HG03520 (cell line): ENCODE results near the gene CXCR6.

ENCODE experiments used
- ATAC-seq: cut with Tn5 transposase; IDR thresholded peaks from one replicate; pipeline ENCODE4 v1.9.1; 2021; ENCODE audit warnings: mild to moderate bottlenecking, moderate library complexity; ENCODE audit not compliant: unreplicated experiment

The CXCR6 gene

GRCh38 chr3:45943207-45943846, at the start of gene CXCR6:
CXCR6 (plus strand) TSS chr3:45943464; CDS start chr3:45946482, 3,018 bp downstream.
- ATAC-seq: no peak

GRCh38 chr3:45894015-45894414, 49.2 kb upstream of the CXCR6 start:
- ATAC-seq: no peak

- ATAC-seq: no peak
Measured at GRCh38 chr3:45895686-45896468, 47.4 kb upstream of the CXCR6 start.

- ATAC-seq: no peak
Measured at GRCh38 chr3:45896956-45897355, 46.3 kb upstream of the CXCR6 start.

DNA sequence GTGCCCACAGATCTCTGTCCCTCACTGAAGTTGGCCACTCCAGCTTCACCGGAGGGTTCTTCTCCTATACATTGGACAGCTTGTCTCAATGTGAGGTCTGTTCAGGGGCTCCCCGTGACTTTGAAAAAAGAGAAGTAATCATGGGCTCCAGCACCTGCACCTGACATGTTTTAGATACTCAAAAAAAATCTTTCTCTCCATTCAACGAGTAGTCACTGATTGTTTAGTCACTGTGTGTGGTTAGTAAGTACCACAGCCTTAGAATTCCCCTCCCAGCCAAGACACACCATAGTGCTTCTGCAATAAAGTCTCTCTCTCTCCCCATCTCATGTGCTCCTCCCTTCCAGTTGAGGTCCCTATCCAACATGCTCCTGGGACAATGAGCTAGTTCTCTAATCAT, 38.3 kb upstream of the CXCR6 start:
- ATAC-seq: no peak

DNA sequence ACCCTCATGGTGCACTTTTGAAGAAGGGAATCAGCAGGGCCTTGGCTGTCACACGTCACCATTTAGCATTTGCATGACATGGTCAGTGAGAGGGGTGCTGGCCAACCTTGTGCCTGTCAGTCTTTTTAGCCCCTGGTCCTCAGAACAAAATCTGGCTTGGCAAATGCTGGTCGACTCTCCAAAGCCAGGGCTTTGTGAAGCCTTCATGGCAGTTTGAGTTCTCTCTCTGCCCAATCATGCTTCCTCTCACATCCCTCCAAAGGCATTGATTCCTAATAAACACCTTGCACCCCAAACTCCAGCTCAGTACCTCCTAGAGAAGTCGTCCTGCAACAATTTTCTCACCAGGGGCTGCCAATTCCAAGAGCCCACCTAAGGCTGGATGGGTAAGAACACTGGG, 37.5 kb upstream of the CXCR6 start:
- ATAC-seq: no peak

GRCh38 chr3:45906681-45907407, 36.4 kb upstream of the CXCR6 start:
- ATAC-seq: no peak

DNA sequence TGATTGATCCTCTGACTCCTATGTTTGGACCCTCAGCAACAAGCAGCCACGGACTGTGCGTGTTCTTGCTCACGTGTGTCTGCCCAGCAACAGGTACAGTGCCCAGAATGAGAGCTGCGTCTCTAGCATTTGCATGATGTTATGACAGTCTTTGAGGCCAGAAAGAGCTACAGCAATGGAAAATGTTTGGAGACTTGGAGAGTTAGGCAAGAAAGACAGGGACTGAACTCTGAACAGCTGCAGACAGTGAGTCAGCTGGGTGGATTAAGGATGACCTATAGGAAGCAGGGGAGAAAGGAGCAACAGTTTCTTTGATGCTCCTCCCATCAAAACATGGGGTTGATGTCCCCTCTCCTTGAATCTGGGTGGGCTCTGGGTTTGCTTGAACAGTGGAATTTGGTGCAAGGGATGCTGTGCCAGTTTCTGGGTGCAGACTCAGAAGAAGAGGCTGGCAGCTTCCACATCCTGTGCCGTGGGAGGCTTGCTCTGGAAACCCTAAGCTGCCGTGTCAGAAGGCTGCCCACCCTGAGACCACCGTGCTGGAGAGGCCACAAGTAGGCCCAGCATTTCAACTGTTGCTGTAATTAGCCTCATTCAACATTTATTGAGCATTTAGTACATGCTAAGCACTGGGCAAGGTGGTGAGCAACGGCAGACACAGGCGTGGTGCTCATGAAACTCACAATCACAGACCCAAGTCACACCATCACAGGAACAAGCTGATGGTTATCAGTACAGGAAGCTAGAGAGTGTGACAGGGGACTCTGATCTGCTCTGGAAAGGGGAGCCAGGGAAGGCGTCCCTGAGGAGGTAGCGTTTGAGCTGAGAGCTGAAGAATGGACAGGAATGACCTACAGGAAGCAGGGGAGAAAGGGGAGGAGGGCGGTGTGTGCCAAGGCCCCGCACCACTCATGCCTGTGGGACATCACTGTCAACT, 35.2 kb upstream of the CXCR6 start:
- ATAC-seq: no peak

- no peak for ATAC-seq
Measured at GRCh38 chr3:45908761-45909160, 34.5 kb upstream of the CXCR6 start.

- no peak for ATAC-seq
Measured at GRCh38 chr3:45909542-45909941, 33.7 kb upstream of the CXCR6 start.

- no peak for ATAC-seq
Measured at GRCh38 chr3:45910892-45911291, 32.4 kb upstream of the CXCR6 start.

DNA sequence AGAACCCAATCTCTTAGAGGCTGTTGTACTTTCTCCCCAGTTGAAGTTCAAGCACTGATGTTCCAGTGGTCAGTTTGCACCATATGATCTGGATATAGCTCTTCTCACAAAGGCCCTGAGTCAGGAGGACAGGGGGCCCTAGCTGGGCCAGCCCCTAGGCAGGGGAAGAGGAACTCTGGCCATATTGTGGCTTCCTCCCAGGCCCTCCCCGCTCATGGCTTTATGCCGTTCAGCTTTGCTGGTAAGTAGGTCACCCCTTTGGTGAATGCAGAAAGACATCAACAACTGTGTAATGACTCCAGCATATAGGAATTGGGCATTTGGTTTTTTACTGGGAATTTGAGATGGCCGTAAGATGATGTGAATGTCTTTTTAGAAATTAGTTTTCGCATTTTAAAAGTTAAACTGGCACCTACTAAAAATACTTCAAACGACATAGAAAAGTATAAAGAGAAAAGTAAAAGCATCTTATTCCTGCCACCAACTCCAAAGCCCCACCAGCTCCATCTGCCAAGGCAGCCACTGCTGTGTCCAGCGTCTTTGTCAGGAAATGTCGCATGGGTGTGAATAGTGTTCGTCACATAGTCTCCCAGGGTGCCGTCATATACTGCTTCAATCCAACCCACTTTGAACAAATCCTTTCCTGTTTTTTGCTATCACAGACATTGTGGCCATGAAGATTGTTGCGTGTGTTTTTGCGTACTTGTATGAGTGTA, 31.6 kb upstream of the CXCR6 start:
- no peak for ATAC-seq

- ATAC-seq: no peak
Measured at GRCh38 chr3:45912435-45912834, 30.8 kb upstream of the CXCR6 start.

DNA sequence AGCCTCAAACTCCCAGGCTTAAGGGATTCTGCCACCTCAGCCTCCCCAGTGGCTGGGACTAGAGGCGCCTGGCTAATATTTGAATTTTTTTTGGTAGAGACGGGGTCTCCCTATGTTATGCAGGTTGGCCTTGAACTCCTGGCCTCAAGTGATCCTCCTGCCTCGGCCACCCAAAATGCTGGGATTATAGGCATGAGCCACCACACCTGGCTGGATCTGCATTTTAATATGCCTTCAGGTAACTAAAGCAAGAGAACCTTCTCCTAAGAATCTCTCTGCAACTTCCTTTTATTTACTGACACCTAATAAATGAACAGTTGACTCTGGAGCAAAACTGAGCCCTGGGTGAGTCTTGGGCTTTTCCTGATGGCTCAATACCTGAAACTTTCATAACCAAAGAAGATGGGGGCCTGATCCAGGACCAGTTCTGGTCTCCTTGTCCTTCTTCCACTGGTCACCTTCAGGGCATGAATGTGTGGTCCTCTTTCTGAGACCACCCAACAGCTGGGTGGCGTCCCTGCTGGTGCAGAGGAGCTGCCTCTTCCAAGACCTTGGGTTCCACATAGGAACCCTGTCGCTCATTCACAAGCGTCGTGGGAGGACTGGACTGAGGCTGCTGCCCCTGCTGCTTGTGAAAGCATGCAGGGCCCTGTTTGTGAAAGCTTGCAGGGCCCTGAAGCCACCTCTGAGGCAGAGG, 28.8 kb upstream of the CXCR6 start:
- no peak for ATAC-seq

DNA sequence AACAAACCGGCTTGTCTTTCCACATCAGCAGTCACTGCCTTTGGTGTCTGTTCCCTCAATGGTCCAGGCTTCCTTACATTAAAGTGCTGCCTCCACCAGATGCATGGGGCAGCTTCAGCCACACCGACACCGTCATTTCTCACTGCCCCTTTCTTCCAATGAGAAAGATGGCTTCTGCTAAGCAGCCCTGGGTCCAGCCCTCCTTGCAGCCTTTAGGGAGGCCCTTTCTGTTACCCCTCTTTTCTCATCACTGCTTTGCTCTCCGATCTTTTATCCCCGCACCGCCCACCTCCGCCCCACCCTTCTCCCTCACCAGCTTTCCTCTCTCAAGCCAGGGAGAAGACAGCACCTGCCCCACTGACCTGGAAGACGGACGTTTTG, 28.2 kb upstream of the CXCR6 start:
- ATAC-seq: no peak

GRCh38 chr3:45915518-45916231, 27.6 kb upstream of the CXCR6 start:
- ATAC-seq: peak; percentile 86

GRCh38 chr3:45917146-45917898, 25.9 kb upstream of the CXCR6 start:
- no peak for ATAC-seq
